CD14-positive monocyte (primary cell): Measurements from ENCODE around the gene ACAP1. TPM values are rescaled to one million over a fixed set of nuclear protein-coding genes. Genes with fewer than 3 reads are reported as not detected.

Experiments used
- DNase-seq, 3 donors: peaks; one replicate each; pipeline ENCODE4 v3.0.0-alpha.2; 2011 to 2022
- H2AFZ ChIP-seq: 2 replicates; pipeline ENCODE4 v1.6.0; 2012; ENCODE audit warnings: mild to moderate bottlenecking, low read depth, low read length, inconsistent platforms; ENCODE audit not compliant: insufficient read depth, poor library complexity, severe bottlenecking
- H3K27ac ChIP-seq, 2 donors: 1 replicate in 1 of 2; 2 replicates in 1 of 2; pipeline ENCODE4 v1.5.1; 2012 to 2013; ENCODE audit warnings: low read length in 2 of 2, control low read depth in 1 of 2, inconsistent platforms in 1 of 2, low read depth in 1 of 2, mild to moderate bottlenecking in 1 of 2
- H3K27me3 ChIP-seq, 2 donors: one replicate each; pipeline versions ENCODE4 v1.6.0 to v1.6.1; 2011 to 2013; ENCODE audit warnings: low read length in 2 of 2; ENCODE audit not compliant: control insufficient read depth in 2 of 2, insufficient read depth in 2 of 2
- H3K36me3 ChIP-seq, 2 donors: replicated peaks in 1 of 2; 1 replicate in 1 of 2; 2 replicates in 1 of 2; pipeline versions ENCODE4 v1.5.1 to v1.6.1; 2012 to 2013; ENCODE audit warnings: low read length in 2 of 2, control low read depth in 1 of 2, inconsistent platforms in 1 of 2, mild to moderate bottlenecking in 1 of 2; ENCODE audit not compliant: insufficient read depth in 2 of 2, control insufficient read depth in 1 of 2
- H3K4me1 ChIP-seq, 2 donors: 1 replicate in 1 of 2; 2 replicates in 1 of 2; pipeline versions ENCODE4 v1.5.1 to v1.6.1; 2012 to 2013; ENCODE audit warnings: low read length in 2 of 2, control low read depth in 1 of 2, inconsistent platforms in 1 of 2, mild to moderate bottlenecking in 1 of 2, moderate library complexity in 1 of 2; ENCODE audit not compliant: insufficient read depth in 2 of 2, control insufficient read depth in 1 of 2
- H3K4me2 ChIP-seq: replicated peaks from 2 replicates; pipeline ENCODE3; 2012; ENCODE audit warnings: low read length, moderate library complexity, mild to moderate bottlenecking; ENCODE audit not compliant: poor library complexity, severe bottlenecking; ENCODE audit errors: extremely low read depth
- H3K4me3 ChIP-seq, 3 experiments: fragments of 200-600 bp in 1 of 3; sonication (generic) in 1 of 3; replicated peaks in 1 of 3; 1 replicate in 2 of 3; 2 replicates in 1 of 3; pipeline ENCODE4 v1.5.1; 2011 to 2013; ENCODE audit warnings: low read length in 3 of 3, mild to moderate bottlenecking in 3 of 3, control low read depth in 2 of 3, low read depth in 2 of 3, inconsistent platforms in 1 of 3, moderate library complexity in 1 of 3
- H3K79me2 ChIP-seq: 2 replicates; pipeline ENCODE4 v1.6.0; 2012; ENCODE audit warnings: mild to moderate bottlenecking, control low read depth, inconsistent platforms, low read length, moderate library complexity; ENCODE audit not compliant: insufficient read depth
- H3K9ac ChIP-seq: 2 replicates; pipeline ENCODE4 v1.6.0; 2017; ENCODE audit warnings: low read length, mild to moderate bottlenecking; ENCODE audit not compliant: insufficient read depth, poor library complexity, severe bottlenecking
- H3K9me3 ChIP-seq, 2 donors: replicated peaks in 1 of 2; 1 replicate in 1 of 2; 2 replicates in 1 of 2; pipeline versions ENCODE4 v1.5.1 to v1.6.1; 2012 to 2013; ENCODE audit warnings: low read length in 2 of 2, control low read depth in 1 of 2; ENCODE audit not compliant: control insufficient read depth in 1 of 2, insufficient read depth in 1 of 2
- H4K20me1 ChIP-seq: 2 replicates; pipeline ENCODE4 v1.6.0; 2012; ENCODE audit warnings: mild to moderate bottlenecking, low read length, control low read depth, moderate library complexity; ENCODE audit not compliant: insufficient read depth
- H3K27ac Mint-ChIP-seq, 7 donors: one replicate each; pipeline ENCODE4 v1.8.0; 2020; ENCODE audit warnings: mild to moderate bottlenecking in 7 of 7, mixed read lengths in 7 of 7, moderate library complexity in 6 of 7, inconsistent platforms in 2 of 7
- H3K27me3 Mint-ChIP-seq, 3 donors: one replicate each; pipeline ENCODE4 v1.8.0; 2021 to 2022; ENCODE audit warnings: low read depth in 3 of 3, mild to moderate bottlenecking in 3 of 3, mixed read lengths in 3 of 3, moderate library complexity in 3 of 3, inconsistent platforms in 1 of 3
- H3K36me3 Mint-ChIP-seq, 2 donors: one replicate each; pipeline ENCODE4 v1.8.0; 2020; ENCODE audit warnings: mixed read lengths in 2 of 2, inconsistent platforms in 1 of 2, mild to moderate bottlenecking in 1 of 2
- H3K4me1 Mint-ChIP-seq: one replicate; pipeline ENCODE4 v1.8.0; 2020; ENCODE audit warnings: mild to moderate bottlenecking, mixed read lengths
- H3K4me3 Mint-ChIP-seq, 2 donors: one replicate each; pipeline ENCODE4 v1.8.0; 2020; ENCODE audit warnings: mild to moderate bottlenecking in 2 of 2, mixed read lengths in 2 of 2, moderate library complexity in 1 of 2
- H3K9me3 Mint-ChIP-seq, 7 donors: one replicate each; pipeline ENCODE4 v1.8.0; 2020 to 2022; ENCODE audit warnings: mixed read lengths in 7 of 7, mild to moderate bottlenecking in 6 of 7, moderate library complexity in 6 of 7, inconsistent platforms in 2 of 7
- CTCF ChIP-seq: fragments of 200-600 bp; IDR thresholded peaks from one replicate; pipeline ENCODE4 v1.8.0; 2022; ENCODE audit warnings: antibody characterized with exemption, mild to moderate bottlenecking
- WGBS: methylation state at CpG from one replicate; pipeline ENCODE4 v1.1.5; 2013; ENCODE audit warnings: missing lambda C conversion rate; ENCODE audit not compliant: insufficient coverage; 5-methylcytosine and 5-hydroxymethylcytosine counted together
- intact Hi-C, 2 donors: fragments of 100-400 bp; cut with micrococcal nuclease; formaldehyde crosslinking; loops; one replicate each; pipeline versions ENCODE4 v1.15.0 to v1.15.1; 2023
- polyA plus RNA-seq, 3 donors: library from polyadenylated mRNA; depleted of rRNA in 1 of 3; unstranded in 2 of 3; stranded (reverse) in 1 of 3; fragments of 300-500 nt in 2 of 3; fragments of >200 nt in 1 of 3; fragmentation: Illumina TruSeq in 2 of 3; gene quantifications; 1 replicate in 2 of 3; 2 replicates in 1 of 3; pipeline ENCODE4 v1.2.3, GENCODE V29; 2012 to 2021

ACAP1 gene
- polyA plus RNA-seq, 3 donors = 32.1 to 68.5 (median 40.5) TPM

DNA sequence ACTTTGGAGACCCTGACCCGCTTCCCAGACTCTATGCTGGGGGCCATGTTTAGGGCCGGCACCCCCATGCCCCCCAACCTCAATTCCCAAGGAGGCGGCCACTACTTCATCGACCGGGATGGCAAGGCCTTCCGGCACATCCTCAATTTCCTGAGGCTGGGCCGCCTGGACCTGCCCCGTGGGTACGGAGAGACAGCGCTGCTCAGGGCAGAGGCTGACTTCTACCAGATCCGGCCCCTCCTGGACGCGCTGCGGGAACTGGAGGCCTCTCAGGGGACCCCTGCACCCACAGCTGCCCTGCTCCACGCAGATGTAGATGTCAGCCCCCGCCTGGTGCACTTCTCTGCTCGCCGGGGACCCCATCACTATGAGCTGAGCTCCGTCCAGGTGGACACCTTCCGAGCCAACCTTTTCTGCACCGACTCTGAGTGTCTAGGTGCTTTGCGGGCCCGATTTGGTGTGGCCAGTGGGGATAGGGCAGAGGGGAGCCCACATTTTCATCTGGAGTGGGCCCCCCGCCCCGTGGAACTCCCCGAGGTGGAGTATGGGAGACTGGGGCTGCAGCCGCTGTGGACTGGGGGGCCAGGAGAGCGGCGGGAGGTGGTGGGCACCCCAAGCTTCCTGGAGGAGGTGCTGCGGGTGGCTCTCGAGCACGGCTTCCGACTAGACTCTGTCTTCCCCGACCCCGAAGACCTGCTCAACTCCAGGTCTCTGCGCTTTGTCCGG is 16.7 kb downstream of the ACAP1 start:
- peaks cover 0 to 2% (median 0%) of the 10 kb centered on the region in 7 donors for H3K9me3 Mint-ChIP-seq

More for the DNA sequence above, 16.7 kb downstream of the ACAP1 start:
- intact Hi-C loops = loop anchor here (5.0 to 10.0 kb wide), 3 partner anchors 39 to 212 kb away; partner anchors contain the start of genes PLSCR3 (in 1 of the 2), POLR2A (in 1 of the 2), SENP3 (in 1 of the 2) and SLC35G6 (in 1 of the 2)
- Mint-ChIP-seq H3K4me3 (peak overlapping the region; percentile 89 to 94), H3K4me1 (peaks cover 40% of the 10 kb centered on the region), H3K27me3 (peaks cover 3 to 6% (median 3%) of the 10 kb centered on the region in 3 donors), H3K27ac (peak overlapping the region in 2 of 7 donors; percentile 70 to 80), H3K36me3 (peaks cover 9 to 11% of the 10 kb centered on the region in 2 donors)
- H3K4me1 ChIP-seq = peaks cover 28 to 54% of the 10 kb centered on the region in 2 donors
- H3K27me3 ChIP-seq = no peaks in the 10 kb centered on the region
- H3K4me3 ChIP-seq = peak overlapping the region in 1 of 3 experiments; percentile 88
- TF ChIP-seq CTCF = no peak
- no peaks in the 10 kb centered on the region for H3K79me2 ChIP-seq
- H3K9me3 ChIP-seq = no peaks in the 10 kb centered on the region
- H3K4me2 ChIP-seq = peak overlapping the region; percentile 91
- peaks cover 6 to 9% of the 10 kb centered on the region in 2 donors for H3K36me3 ChIP-seq
- H3K27ac ChIP-seq = no peak overlapping the region
- H2AFZ ChIP-seq = no peak overlapping the region
- DNase-seq = no peak
- peaks cover 30% of the 10 kb centered on the region for H4K20me1 ChIP-seq
- WGBS = 96% methylated on average over 28 of the region's 37 CpGs
- no peak overlapping the region for H3K9ac ChIP-seq
